Suppressor macrophage (primary cell): Measurements from ENCODE around the gene CYP27C1.
"Not testable (repeated sequence)": the region's sequence is repeated elsewhere in the genome, so short reads cannot be mapped to it uniquely, and the experiment has no call there.

ENCODE experiments used
- DNase-seq, 4 experiments: peaks; one replicate each; pipeline ENCODE4 v3.0.0-alpha.2; 2020 to 2022

The CYP27C1 gene

GRCh38 chr2:127170452-127171197 is 49.5 kb downstream of the CYP27C1 start:
- DNase-seq = no peak

GRCh38 chr2:127170021-127170420 is 50.1 kb downstream of the CYP27C1 start:
- no peak for DNase-seq

- no peak for DNase-seq
Measured at GRCh38 chr2:127169066-127169660, 50.9 kb downstream of the CYP27C1 start.

- no peak for DNase-seq
Measured at GRCh38 chr2:127166231-127166860, 53.8 kb downstream of the CYP27C1 start.

GRCh38 chr2:127165539-127165935 is 54.6 kb downstream of the CYP27C1 start:
- DNase-seq = no peak

GRCh38 chr2:127164761-127165538 is 55.1 kb downstream of the CYP27C1 start:
- DNase-seq = no peak

GRCh38 chr2:127163921-127164320 is 56.2 kb downstream of the CYP27C1 start:
- no peak for DNase-seq

GRCh38 chr2:127163090-127163406 is 57.1 kb downstream of the CYP27C1 start:
- DNase-seq = not testable (repeated sequence)

- DNase-seq = no peak
Measured at GRCh38 chr2:127162261-127163089, 57.6 kb downstream of the CYP27C1 start.

GRCh38 chr2:127161176-127162136 is 58.6 kb downstream of the CYP27C1 start:
- no peak for DNase-seq

GRCh38 chr2:127160676-127161075 is 59.4 kb downstream of the CYP27C1 start:
- no peak for DNase-seq

GRCh38 chr2:127159543-127159942 is 60.6 kb downstream of the CYP27C1 start:
- no peak for DNase-seq

- peak; percentile 73 to 86 (median 78) for DNase-seq
Measured at GRCh38 chr2:127158614-127159290, 61.3 kb downstream of the CYP27C1 start.

- DNase-seq = no peak
Measured at GRCh38 chr2:127157651-127158485, 62.2 kb downstream of the CYP27C1 start.

- DNase-seq = no peak
Measured at GRCh38 chr2:127157114-127157513, 63.0 kb downstream of the CYP27C1 start.

- DNase-seq = no peak
Measured at GRCh38 chr2:127155947-127156346, 64.2 kb downstream of the CYP27C1 start.

GRCh38 chr2:127155028-127155581 is 65.0 kb downstream of the CYP27C1 start:
- no peak for DNase-seq

- DNase-seq = no peak
Measured at GRCh38 chr2:127154396-127154795, 65.7 kb downstream of the CYP27C1 start.

GRCh38 chr2:127153691-127154158 is 66.4 kb downstream of the CYP27C1 start:
- peak; percentile 35 to 59 (median 50) for DNase-seq
